Hematopoietic multipotent progenitor cell treated with erythropoietin and hydrocortisone succinate and interleukin-3 and kit ligand, for 8 days (in vitro differentiated cells): ENCODE results near the gene SEMA5A.

ENCODE experiments used
- DNase-seq: peaks from one replicate; pipeline ENCODE4 v3.0.0-alpha.2; 2015

Gene SEMA5A

GRCh38 chr5:9148242-9148641 lies 397.6 kb downstream of the SEMA5A start:
- no peak for DNase-seq

GRCh38 chr5:9140711-9141110 lies 405.2 kb downstream of the SEMA5A start:
- no peak for DNase-seq

GRCh38 chr5:9140202-9140601 lies 405.7 kb downstream of the SEMA5A start:
- no peak for DNase-seq

GRCh38 chr5:9139344-9139743 lies 406.5 kb downstream of the SEMA5A start:
- no peak for DNase-seq

- DNase-seq: no peak
Measured at GRCh38 chr5:9128136-9128535, 417.7 kb downstream of the SEMA5A start.

GRCh38 chr5:9126490-9126889 lies 419.4 kb downstream of the SEMA5A start:
- DNase-seq: no peak

GRCh38 chr5:9125852-9126251 lies 420.0 kb downstream of the SEMA5A start:
- DNase-seq: no peak

GRCh38 chr5:9124838-9125237 lies 421.0 kb downstream of the SEMA5A start:
- DNase-seq: no peak

GRCh38 chr5:9124071-9124470 lies 421.8 kb downstream of the SEMA5A start:
- DNase-seq: no peak

- no peak for DNase-seq
Measured at GRCh38 chr5:9122528-9122927, 423.3 kb downstream of the SEMA5A start.

GRCh38 chr5:9121597-9121996 lies 424.3 kb downstream of the SEMA5A start:
- DNase-seq: no peak

GRCh38 chr5:9118852-9119251 lies 427.0 kb downstream of the SEMA5A start:
- no peak for DNase-seq

GRCh38 chr5:9115093-9115492 lies 430.8 kb downstream of the SEMA5A start:
- no peak for DNase-seq

GRCh38 chr5:9112520-9113291 lies 433.2 kb downstream of the SEMA5A start:
- DNase-seq: no peak

GRCh38 chr5:9108162-9108561 lies 437.7 kb downstream of the SEMA5A start:
- no peak for DNase-seq

GRCh38 chr5:9105851-9106250 lies 440.0 kb downstream of the SEMA5A start:
- DNase-seq: no peak

- no peak for DNase-seq
Measured at GRCh38 chr5:9104571-9105339, 441.1 kb downstream of the SEMA5A start.

- DNase-seq: no peak
Measured at GRCh38 chr5:9103290-9103689, 442.6 kb downstream of the SEMA5A start.

- no peak for DNase-seq
Measured at GRCh38 chr5:9099689-9100088, 446.2 kb downstream of the SEMA5A start.

GRCh38 chr5:9098990-9099389 lies 446.9 kb downstream of the SEMA5A start:
- DNase-seq: no peak

- no peak for DNase-seq
Measured at GRCh38 chr5:9094582-9094981, 451.3 kb downstream of the SEMA5A start.

- DNase-seq: no peak
Measured at GRCh38 chr5:9091896-9092662, 453.8 kb downstream of the SEMA5A start.

- DNase-seq: no peak
Measured at GRCh38 chr5:9090381-9091026, 455.4 kb downstream of the SEMA5A start.
